GM12878 (cell line): Measurements from ENCODE around the gene PLXDC1. TPM values are rescaled to one million over a fixed set of nuclear protein-coding genes. Genes with fewer than 3 reads are reported as not detected.

Source experiments
- ATAC-seq: fragments of 200-7000 bp; cut with Tn5 transposase; 3 replicates; pipeline ENCODE4 v1.9.1; 2020; ENCODE audit warnings: mild to moderate bottlenecking, moderate library complexity
- BruUV-seq: library from RNA; stranded (reverse); fragments of 400-500 nt; replicated peaks from 2 replicates; lab custom pipeline; 2021; lab: Mats Ljungman, UMichigan
- CTCF ChIA-PET: fragments of 300-600 bp; sonication (Branson Sonifier 250); formaldehyde crosslinking; extraction: SDS; loops from one replicate; lab custom pipeline; 2021; ENCODE audit warnings: inconsistent platforms; lab: Yijun Ruan, JAX
- POLR2A ChIA-PET: fragments of 350-600 bp; formaldehyde crosslinking; extraction: SDS; loops from one replicate; lab custom pipeline; 2021; ENCODE audit warnings: inconsistent platforms; lab: Charles Lee
- RAD21 ChIA-PET: fragments of 300-600 bp; sonication (Branson Sonifier 250); formaldehyde crosslinking; loops from one replicate; lab custom pipeline; 2023; ENCODE audit warnings: antibody characterized with exemption; ENCODE audit not compliant: unreplicated experiment; lab: Charles Lee
- SMC1A ChIA-PET: fragments of 300-600 bp; sonication (Branson Sonifier 250); formaldehyde crosslinking; loops from one replicate; lab custom pipeline; 2023; ENCODE audit not compliant: unreplicated experiment, uncharacterized antibody; lab: Charles Lee
- DNase-seq: peaks from one replicate; pipeline ENCODE4 v3.0.0-alpha.2; 2011; ENCODE audit warnings: low read depth, low spot score
- FAIRE-seq: peaks from 3 replicates; lab custom pipeline; 2011; peaks lifted over from hg19 to GRCh38; lab: Jason Lieb, UNC
- H2AFZ ChIP-seq: 2 replicates; pipeline ENCODE4 v1.6.0; 2011; ENCODE audit warnings: low read depth, low read length, control low read depth; ENCODE audit not compliant: control insufficient read depth
- H3K27ac ChIP-seq: 2 replicates; pipeline ENCODE4 v1.5.1; 2011; ENCODE audit warnings: control low read depth; ENCODE audit not compliant: control insufficient read depth, insufficient read depth
- H3K27me3 ChIP-seq, 2 experiments: replicated peaks in 1 of 2; 2 replicates each; pipeline versions ENCODE4 v1.6.0 to v1.6.1; 2011; ENCODE audit warnings: low read length in 1 of 2; ENCODE audit not compliant: control insufficient read depth in 2 of 2, insufficient read depth in 2 of 2
- H3K36me3 ChIP-seq, 2 experiments: 2 replicates each; pipeline ENCODE4 v1.5.1; 2011; ENCODE audit warnings: low read length in 1 of 2; ENCODE audit not compliant: control insufficient read depth in 2 of 2, insufficient read depth in 2 of 2
- H3K4me1 ChIP-seq: 2 replicates; pipeline ENCODE4 v1.6.1; 2011; ENCODE audit warnings: mild to moderate bottlenecking, low read length, moderate library complexity, mixed read lengths; ENCODE audit not compliant: control insufficient read depth, insufficient read depth
- H3K4me2 ChIP-seq: 2 replicates; pipeline ENCODE4 v1.6.0; 2011; ENCODE audit warnings: control low read depth; ENCODE audit not compliant: control insufficient read depth, insufficient read depth
- H3K4me3 ChIP-seq: fragments of 200-600 bp; sonication (generic); 2 replicates; pipeline ENCODE4 v1.5.1; 2016
- H3K79me2 ChIP-seq: 2 replicates; pipeline ENCODE4 v1.6.0; 2011; ENCODE audit warnings: low read length; ENCODE audit not compliant: control insufficient read depth, insufficient read depth
- H3K9ac ChIP-seq: 2 replicates; pipeline ENCODE4 v1.8.0; 2011; ENCODE audit warnings: low read length, control low read depth, mixed read lengths; ENCODE audit not compliant: control insufficient read depth, insufficient read depth
- H3K9me3 ChIP-seq: replicated peaks from 3 replicates; pipeline ENCODE4 v1.5.1; 2011; ENCODE audit warnings: mild to moderate bottlenecking, low read length; ENCODE audit not compliant: control insufficient read depth, insufficient read depth
- H4K20me1 ChIP-seq: 2 replicates; pipeline ENCODE4 v1.6.0; 2011; ENCODE audit not compliant: control insufficient read depth, insufficient read depth
- EGR1 ChIP-seq, 2 experiments: IDR thresholded peaks; 1 replicate in 1 of 2; 2 replicates in 1 of 2; pipeline ENCODE4 v1.6.1; 2011 to 2012; ENCODE audit warnings: low read depth in 2 of 2, low read length in 2 of 2, borderline replicate concordance in 1 of 2, mild to moderate bottlenecking in 1 of 2, moderate library complexity in 1 of 2
- FOS ChIP-seq: IDR thresholded peaks from 3 replicates; pipeline ENCODE4 v1.6.1; 2011; ENCODE audit warnings: borderline replicate concordance; ENCODE audit not compliant: insufficient read length; ENCODE audit errors: extremely low read depth
- HDAC2 ChIP-seq: fragments of 200-600 bp; sonication (generic); IDR thresholded peaks from 2 replicates; pipeline ENCODE4 v1.6.1; 2017
- HDGF ChIP-seq: fragments of 450-650 bp; IDR thresholded peaks from 2 replicates; pipeline ENCODE4 v1.6.1; 2016; ENCODE audit warnings: antibody characterized with exemption
- MEF2A ChIP-seq: IDR thresholded peaks from 2 replicates; pipeline ENCODE4 v1.6.1; 2011; ENCODE audit warnings: low read depth, mild to moderate bottlenecking, low read length, moderate library complexity; ENCODE audit not compliant: insufficient read depth
- MEF2B ChIP-seq: fragments of 450-650 bp; IDR thresholded peaks from 2 replicates; pipeline ENCODE4 v1.6.1; 2018; ENCODE audit warnings: mild to moderate bottlenecking, moderate library complexity; ENCODE audit not compliant: partially characterized antibody, poor library complexity, severe bottlenecking
- MYC ChIP-seq: IDR thresholded peaks from 2 replicates; pipeline ENCODE4 v1.6.1; 2011; ENCODE audit warnings: mild to moderate bottlenecking, low read length, moderate library complexity, inconsistent platforms; ENCODE audit not compliant: insufficient read depth, insufficient replicate concordance, insufficient read length, severe bottlenecking
- POLR2A ChIP-seq: IDR thresholded peaks from 2 replicates; pipeline ENCODE4 v1.6.1; 2011; ENCODE audit warnings: low read depth, mild to moderate bottlenecking, low read length
- RCOR1 ChIP-seq: conservative IDR thresholded peaks from 2 replicates; pipeline ENCODE4 v1.6.1; 2012; ENCODE audit warnings: low read depth, low read length, improper control_type of control experiment
- SMAD5 ChIP-seq: IDR thresholded peaks from 2 replicates; pipeline ENCODE4 v1.6.1; 2016; ENCODE audit warnings: antibody characterized with exemption, low read depth
- TCF12 ChIP-seq: IDR thresholded peaks from 2 replicates; pipeline ENCODE4 v1.6.1; 2011; ENCODE audit warnings: low read depth, mild to moderate bottlenecking, low read length
- ZBTB4 ChIP-seq: fragments of 450-650 bp; formaldehyde crosslinking; IDR thresholded peaks from 2 replicates; pipeline ENCODE4 v1.4.0; 2022; ENCODE audit warnings: mild to moderate bottlenecking, moderate library complexity
- ZNF384 ChIP-seq: IDR thresholded peaks from 2 replicates; pipeline ENCODE4 v1.6.1; 2012; ENCODE audit warnings: low read depth, mild to moderate bottlenecking, low read length, improper control_type of control experiment, borderline replicate concordance
- WGBS: methylation state at CpG from one replicate; pipeline ENCODE4 v1.1.6; 2016; ENCODE audit warnings: low lambda C conversion rate; ENCODE audit not compliant: insufficient replicate concordance, insufficient coverage; ENCODE audit errors: missing lambda C conversion rate; 5-methylcytosine and 5-hydroxymethylcytosine counted together
- in situ Hi-C: fragments of 300-500 bp; cut with MboI; formaldehyde crosslinking; loops from 9 replicates; pipeline ENCODE4 v1.14.3; 2018; ENCODE audit warnings: mixed read lengths
- intact Hi-C: fragments of 100-400 bp; cut with micrococcal nuclease; formaldehyde crosslinking; loops from one replicate; pipeline ENCODE4 v1.14.2; 2022; ENCODE audit not compliant: unreplicated experiment
- polyA plus RNA-seq, 11 experiments: library from polyadenylated mRNA; depleted of rRNA in 4 of 11; unstranded in 6 of 11; stranded (reverse) in 5 of 11; fragments of >200 nt; fragmentation: Nextera tagmentation in 4 of 11; fragmentation: Illumina TruSeq in 1 of 11; extraction: Ambion mirVana in 4 of 11; extraction: Trizol in 1 of 11; gene quantifications; 1 replicate in 1 of 11; 2 replicates in 10 of 11; pipeline versions ENCODE4 v1.2.1 to v1.2.3, GENCODE V29; 2011 to 2016; ENCODE audit warnings: inconsistent platforms in 2 of 11, missing spikeins in 2 of 11, low read depth in 1 of 11
- total RNA-seq, 4 experiments: library from RNA; depleted of rRNA in 3 of 4; stranded (reverse); fragments of >200 nt in 3 of 4; fragmentation: Illumina TruSeq in 1 of 4; extraction: Trizol in 1 of 4; gene quantifications; 2 replicates each; pipeline versions ENCODE4 v1.2.1 to v1.2.3, GENCODE V29; 2013 to 2021
- TF ChIP-seq, protein P1 (sequence below): fragments of 150-350 bp; IDR thresholded peaks from 2 replicates; pipeline ENCODE4 v1.6.1; 2016; ENCODE audit warnings: low read depth, low read length
- TF ChIP-seq, protein P2 (sequence below): fragments of 450-650 bp; IDR thresholded peaks from 2 replicates; pipeline ENCODE4 v1.6.1; 2016; ENCODE audit warnings: mild to moderate bottlenecking

Gene PLXDC1
- total and polyA plus RNA-seq, 10 of the 15 experiments (the other 5 are each of a cell fraction or from before 2014, with no cell fraction given): 0.03 to 0.30 (median 0.22) TPM; not detected in 7

DNA sequence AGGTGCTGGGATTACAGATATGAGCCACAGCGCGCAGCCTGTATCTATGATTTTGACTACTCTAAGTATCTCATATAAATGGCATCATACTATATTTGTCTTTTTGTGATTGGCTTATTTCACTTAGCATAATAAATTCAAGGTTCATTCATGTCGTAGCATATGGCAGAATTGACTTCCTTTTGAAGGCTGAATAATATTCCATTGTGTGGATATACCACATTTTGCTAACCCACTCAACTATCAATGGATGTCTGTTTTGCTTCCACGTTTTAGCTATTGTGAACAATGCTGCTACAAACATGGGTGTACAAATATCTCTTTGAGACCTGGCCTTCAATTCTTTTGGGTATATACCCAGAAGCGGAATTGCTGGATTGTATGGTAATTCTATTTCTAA lies 10.1 kb downstream of the PLXDC1 start:
- DNase-seq (no peak), FAIRE-seq (no peak), ATAC-seq (no peak)
- in situ Hi-C loops (no loop called here), intact Hi-C loops (loop anchor here (10.0 kb wide), 1 partner anchor 46 kb away; no protein-coding TSS in a partner anchor)
- H4K20me1 ChIP-seq: no peaks in the 10 kb centered on the region
- ChIA-PET SMC1A (no interaction called here), CTCF (interaction anchor here (0.7 kb wide), 1 partner anchor 20 kb away, joined by 3 read pairs; no protein-coding TSS in a partner anchor), RAD21 (no interaction called here), POLR2A (no interaction called here)
- H2AFZ ChIP-seq: no peak overlapping the region
- no TSS peak for BruUV-seq
- no peaks in the 10 kb centered on the region for H3K36me3 ChIP-seq
- no peak overlapping the region for H3K27ac ChIP-seq
- H3K27me3 ChIP-seq: no peaks in the 10 kb centered on the region; a peak in 1 of 4 replicates
- H3K4me1 ChIP-seq: no peaks in the 10 kb centered on the region
- no peaks in the 10 kb centered on the region for H3K79me2 ChIP-seq
- H3K9ac ChIP-seq: no peak overlapping the region
- no peak for TF ChIP-seq SMAD5
- TF ChIP-seq ZBTB4: no peak
- no peak for TF ChIP-seq MYC
- TF ChIP-seq HDAC2: no peak
- no peak for TF ChIP-seq ZNF384
- TF ChIP-seq, protein P1, sequence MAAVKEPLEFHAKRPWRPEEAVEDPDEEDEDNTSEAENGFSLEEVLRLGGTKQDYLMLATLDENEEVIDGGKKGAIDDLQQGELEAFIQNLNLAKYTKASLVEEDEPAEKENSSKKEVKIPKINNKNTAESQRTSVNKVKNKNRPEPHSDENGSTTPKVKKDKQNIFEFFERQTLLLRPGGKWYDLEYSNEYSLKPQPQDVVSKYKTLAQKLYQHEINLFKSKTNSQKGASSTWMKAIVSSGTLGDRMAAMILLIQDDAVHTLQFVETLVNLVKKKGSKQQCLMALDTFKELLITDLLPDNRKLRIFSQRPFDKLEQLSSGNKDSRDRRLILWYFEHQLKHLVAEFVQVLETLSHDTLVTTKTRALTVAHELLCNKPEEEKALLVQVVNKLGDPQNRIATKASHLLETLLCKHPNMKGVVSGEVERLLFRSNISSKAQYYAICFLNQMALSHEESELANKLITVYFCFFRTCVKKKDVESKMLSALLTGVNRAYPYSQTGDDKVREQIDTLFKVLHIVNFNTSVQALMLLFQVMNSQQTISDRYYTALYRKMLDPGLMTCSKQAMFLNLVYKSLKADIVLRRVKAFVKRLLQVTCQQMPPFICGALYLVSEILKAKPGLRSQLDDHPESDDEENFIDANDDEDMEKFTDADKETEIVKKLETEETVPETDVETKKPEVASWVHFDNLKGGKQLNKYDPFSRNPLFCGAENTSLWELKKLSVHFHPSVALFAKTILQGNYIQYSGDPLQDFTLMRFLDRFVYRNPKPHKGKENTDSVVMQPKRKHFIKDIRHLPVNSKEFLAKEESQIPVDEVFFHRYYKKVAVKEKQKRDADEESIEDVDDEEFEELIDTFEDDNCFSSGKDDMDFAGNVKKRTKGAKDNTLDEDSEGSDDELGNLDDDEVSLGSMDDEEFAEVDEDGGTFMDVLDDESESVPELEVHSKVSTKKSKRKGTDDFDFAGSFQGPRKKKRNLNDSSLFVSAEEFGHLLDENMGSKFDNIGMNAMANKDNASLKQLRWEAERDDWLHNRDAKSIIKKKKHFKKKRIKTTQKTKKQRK: no peak
- no peak for TF ChIP-seq RCOR1
- TF ChIP-seq EGR1 (IDR thresholded peaks at IDR 0.05; ENCODE audit: borderline replicate concordance in 1 of 2, low read depth in 2 of 2, low read length in 2 of 2): no peak
- TF ChIP-seq TCF12: no peak
- TF ChIP-seq POLR2A: no peak
- no peak for TF ChIP-seq HDGF
- TF ChIP-seq, protein P2, sequence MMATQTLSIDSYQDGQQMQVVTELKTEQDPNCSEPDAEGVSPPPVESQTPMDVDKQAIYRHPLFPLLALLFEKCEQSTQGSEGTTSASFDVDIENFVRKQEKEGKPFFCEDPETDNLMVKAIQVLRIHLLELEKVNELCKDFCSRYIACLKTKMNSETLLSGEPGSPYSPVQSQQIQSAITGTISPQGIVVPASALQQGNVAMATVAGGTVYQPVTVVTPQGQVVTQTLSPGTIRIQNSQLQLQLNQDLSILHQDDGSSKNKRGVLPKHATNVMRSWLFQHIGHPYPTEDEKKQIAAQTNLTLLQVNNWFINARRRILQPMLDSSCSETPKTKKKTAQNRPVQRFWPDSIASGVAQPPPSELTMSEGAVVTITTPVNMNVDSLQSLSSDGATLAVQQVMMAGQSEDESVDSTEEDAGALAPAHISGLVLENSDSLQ: no peak
- no peak for TF ChIP-seq MEF2B
- no peak for TF ChIP-seq FOS
- no peak for TF ChIP-seq MEF2A
- 47% methylated on average over 5 of the region's 5 CpGs for WGBS
- no peaks in the 10 kb centered on the region for H3K9me3 ChIP-seq
- H3K4me2 ChIP-seq: no peak overlapping the region
- H3K4me3 ChIP-seq: no peak overlapping the region
